ENCODE measurements around the gene WFDC8.
"Not testable (repeated sequence)": the region's sequence is repeated elsewhere in the genome, so short reads cannot be mapped to it uniquely, and the experiment has no call there.

Gene WFDC8

GRCh38 chr20:45607810-45608209 lies 28.7 kb upstream of the WFDC8 start:
- H3K9me3 ChIP-seq = peaks cover 0 to 13% (median 8%) of the 10 kb centered on the region in 3 donors
- peaks cover 0 to 2% of the 10 kb centered on the region in 2 donors for H3K27me3 ChIP-seq
- no peak overlapping the region for H3K4me3 ChIP-seq
- H3K36me3 ChIP-seq = no peaks in the 10 kb centered on the region
- no peak for TF ChIP-seq CTCF (IDR thresholded peaks at IDR 0.05)
- no peaks in the 10 kb centered on the region for H3K4me1 ChIP-seq
- H3K27ac ChIP-seq = no peak overlapping the region
- no peak for DNase-seq
- intact Hi-C loops (cut with DNase I; ENCODE audit: low total_unique reads) = no loop called here

GRCh38 chr20:45595235-45595634 lies 16.2 kb upstream of the WFDC8 start:
- no peak for DNase-seq
- H3K4me1 ChIP-seq = no peaks in the 10 kb centered on the region
- TF ChIP-seq CTCF (IDR thresholded peaks at IDR 0.05) = no peak
- intact Hi-C loops (cut with DNase I; ENCODE audit: low total_unique reads) = no loop called here
- H3K9me3 ChIP-seq = no peaks in the 10 kb centered on the region
- no peaks in the 10 kb centered on the region for H3K36me3 ChIP-seq
- H3K27me3 ChIP-seq = peaks cover 0 to 13% of the 10 kb centered on the region in 2 donors
- H3K4me3 ChIP-seq = no peak overlapping the region
- no peak overlapping the region for H3K27ac ChIP-seq

DNA sequence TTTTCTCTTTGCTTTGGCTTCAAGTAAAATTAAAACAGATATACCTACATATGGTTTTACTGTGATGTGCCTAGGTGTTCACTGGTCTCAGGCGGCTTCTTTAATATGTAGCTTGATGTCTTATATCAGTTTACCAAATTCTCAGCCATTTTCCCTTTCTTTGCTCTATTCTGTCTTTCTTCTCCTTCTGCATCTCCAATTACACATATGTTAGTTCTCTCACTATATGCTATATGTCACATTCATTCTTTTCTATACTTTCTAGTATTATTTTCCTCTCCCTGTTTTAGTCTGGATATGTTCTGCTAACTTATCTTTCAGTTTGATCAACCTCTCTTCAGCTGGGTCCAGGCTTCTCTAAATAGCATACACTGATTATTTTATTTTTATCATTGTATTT lies 14.4 kb upstream of the WFDC8 start:
- Histone ChIP-seq H3K27me3 (peaks cover 0 to 13% of the 10 kb centered on the region in 2 donors), H3K27ac (no peak overlapping the region), H3K4me3 (no peak overlapping the region), H3K4me1 (no peaks in the 10 kb centered on the region), H3K36me3 (no peaks in the 10 kb centered on the region), H3K9me3 (no peaks in the 10 kb centered on the region)
- no peak for DNase-seq
- intact Hi-C loops (cut with DNase I; ENCODE audit: low total_unique reads) = no loop called here
- no peak for TF ChIP-seq CTCF (IDR thresholded peaks at IDR 0.05)

DNA sequence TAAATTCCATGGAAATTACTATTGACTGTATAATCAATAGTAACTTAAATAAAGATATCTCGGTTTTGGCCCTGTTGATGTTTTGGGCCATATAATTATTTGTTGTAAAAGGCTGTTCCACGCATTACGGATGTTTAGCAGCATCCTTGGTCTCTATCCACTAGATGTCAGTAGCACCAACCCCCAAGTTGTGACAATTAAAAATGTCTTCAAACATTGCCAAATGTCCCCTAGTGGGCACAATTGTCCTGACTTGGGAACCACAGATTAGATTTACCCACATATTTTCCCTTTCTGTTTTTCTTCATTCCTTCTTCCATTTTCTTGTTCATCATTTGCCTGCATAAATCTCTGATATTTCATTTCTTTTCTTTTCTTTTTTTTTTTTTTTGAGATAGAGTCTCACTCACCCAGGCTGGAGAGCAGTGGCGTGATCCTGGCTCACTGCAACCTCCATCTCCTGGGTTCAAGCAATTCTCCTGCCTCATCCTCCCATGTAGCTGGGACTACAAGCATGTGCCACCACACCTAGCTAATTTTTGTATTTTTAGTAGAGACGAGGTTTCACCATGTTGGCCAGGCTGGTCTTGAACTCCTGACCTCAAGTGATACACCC lies 13.6 kb upstream of the WFDC8 start:
- no peak overlapping the region for H3K27ac ChIP-seq
- peak; percentile 13 to 14 for TF ChIP-seq CTCF (IDR thresholded peaks at IDR 0.05)
- H3K4me1 ChIP-seq = no peaks in the 10 kb centered on the region
- peaks cover 0 to 13% of the 10 kb centered on the region in 2 donors for H3K27me3 ChIP-seq
- H3K9me3 ChIP-seq = no peaks in the 10 kb centered on the region
- intact Hi-C loops (cut with DNase I; ENCODE audit: low total_unique reads) = no loop called here
- DNase-seq = no peak
- H3K36me3 ChIP-seq = no peaks in the 10 kb centered on the region
- no peak overlapping the region for H3K4me3 ChIP-seq

DNA sequence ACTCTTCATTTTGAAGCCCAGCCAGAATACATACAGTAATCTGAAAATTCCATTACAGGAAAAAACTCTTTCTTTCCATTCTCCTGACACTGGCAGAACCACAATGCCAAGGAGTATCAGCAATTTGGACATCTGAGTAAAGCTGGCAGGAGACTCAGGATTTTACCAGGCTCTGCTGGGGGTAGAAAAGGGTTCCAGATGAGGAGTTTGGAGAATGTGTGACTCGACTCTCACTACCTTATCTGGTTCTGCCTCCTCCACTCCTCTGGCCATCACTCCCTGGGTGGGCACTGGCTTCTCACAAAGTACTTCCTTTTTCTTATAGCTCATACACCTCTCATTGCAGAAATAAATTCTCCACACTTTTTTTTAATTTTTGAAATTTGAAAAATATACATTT lies 10.6 kb upstream of the WFDC8 start:
- Histone ChIP-seq H3K27ac (no peak overlapping the region), H3K4me3 (no peak overlapping the region), H3K27me3 (no peaks in the 10 kb centered on the region), H3K9me3 (no peaks in the 10 kb centered on the region), H3K4me1 (no peaks in the 10 kb centered on the region), H3K36me3 (no peaks in the 10 kb centered on the region)
- intact Hi-C loops (cut with DNase I; ENCODE audit: low total_unique reads) = no loop called here
- DNase-seq = no peak
- no peak for TF ChIP-seq CTCF (IDR thresholded peaks at IDR 0.05)

DNA sequence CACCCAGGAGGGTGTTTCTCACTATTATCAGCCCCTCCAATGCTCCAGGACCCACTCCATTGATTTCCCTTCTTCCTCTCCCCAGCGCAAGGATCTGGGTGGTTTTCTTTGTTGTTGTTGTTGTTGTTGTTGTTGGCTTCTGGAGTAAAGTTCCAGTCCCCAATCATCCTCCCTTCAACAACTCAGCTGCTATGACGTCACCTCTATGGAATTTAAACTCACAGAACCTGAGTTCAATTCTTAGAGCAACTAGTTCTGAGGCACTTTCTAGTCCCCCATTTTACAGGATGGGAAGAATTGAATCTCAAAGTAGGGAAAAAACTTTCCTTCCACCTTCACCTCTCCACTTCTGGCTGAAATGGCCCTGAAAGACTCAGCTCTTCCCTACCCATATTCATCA lies 9.7 kb upstream of the WFDC8 start:
- Histone ChIP-seq H3K27me3 (no peaks in the 10 kb centered on the region), H3K36me3 (no peaks in the 10 kb centered on the region), H3K27ac (no peak overlapping the region), H3K4me1 (no peaks in the 10 kb centered on the region), H3K9me3 (no peaks in the 10 kb centered on the region), H3K4me3 (no peak overlapping the region)
- DNase-seq = no peak
- intact Hi-C loops (cut with DNase I; ENCODE audit: low total_unique reads) = no loop called here
- no peak for TF ChIP-seq CTCF (IDR thresholded peaks at IDR 0.05)

GRCh38 chr20:45585986-45586385 lies 6.9 kb upstream of the WFDC8 start:
- H3K4me1 ChIP-seq; DNase-seq; H3K27me3 ChIP-seq; intact Hi-C loops (cut with DNase I; ENCODE audit: low total_unique reads); H3K4me3 ChIP-seq; H3K27ac ChIP-seq; H3K9me3 ChIP-seq; H3K36me3 ChIP-seq: not testable (repeated sequence)

DNA sequence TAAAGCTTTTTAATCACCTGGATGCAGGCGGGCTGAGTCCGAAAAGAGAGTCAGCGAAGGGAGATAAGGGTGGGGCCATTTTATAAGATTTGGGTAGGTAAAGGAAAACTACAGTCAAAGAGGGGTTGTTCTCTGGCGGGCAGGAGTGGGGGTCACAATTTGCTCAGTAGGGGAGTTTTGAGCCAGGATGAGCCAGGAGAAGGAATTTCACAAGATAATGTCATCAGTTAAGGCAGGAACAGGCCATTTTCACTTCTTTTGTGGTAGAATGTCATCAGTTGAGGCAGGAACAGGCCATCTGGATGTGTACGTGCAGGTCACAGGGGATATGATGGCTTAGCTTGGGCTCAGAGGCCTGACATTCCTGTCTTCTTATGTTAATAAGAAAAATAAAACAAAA lies 5.2 kb upstream of the WFDC8 start:
- intact Hi-C loops (cut with DNase I; ENCODE audit: low total_unique reads); H3K4me1 ChIP-seq; H3K27ac ChIP-seq; H3K27me3 ChIP-seq; H3K4me3 ChIP-seq; H3K36me3 ChIP-seq; DNase-seq; H3K9me3 ChIP-seq: not testable (repeated sequence)

Data from tibial artery (tissue), 4 donors.